Stomach smooth muscle (tissue), 2 donors: ENCODE results near the gene SOX1.

ENCODE experiments used
- H3K27ac ChIP-seq: one replicate; pipeline ENCODE4 v1.7.0; 2013; ENCODE audit warnings: mild to moderate bottlenecking, low read length, inconsistent platforms
- H3K27me3 ChIP-seq, 2 donors: one replicate each; pipeline ENCODE4 v1.7.0; 2013; ENCODE audit warnings: low read length in 2 of 2; ENCODE audit not compliant: insufficient read depth in 2 of 2, control insufficient read depth in 1 of 2
- H3K36me3 ChIP-seq, 2 donors: one replicate each; pipeline ENCODE4 v1.7.0; 2013; ENCODE audit warnings: low read length in 2 of 2; ENCODE audit not compliant: control insufficient read depth in 2 of 2, insufficient read depth in 2 of 2
- H3K4me1 ChIP-seq: one replicate; pipeline ENCODE4 v1.7.0; 2013; ENCODE audit warnings: low read length; ENCODE audit not compliant: control insufficient read depth, insufficient read depth
- H3K4me3 ChIP-seq, 2 donors: one replicate each; pipeline ENCODE4 v1.7.0; 2013; ENCODE audit warnings: low read length in 2 of 2
- H3K9ac ChIP-seq, 2 donors: one replicate each; pipeline ENCODE4 v1.7.0; 2013; ENCODE audit warnings: low read length in 2 of 2, mild to moderate bottlenecking in 1 of 2
- H3K9me3 ChIP-seq, 2 donors: one replicate each; pipeline ENCODE4 v1.7.0; 2013; ENCODE audit warnings: low read length in 2 of 2; ENCODE audit not compliant: control insufficient read depth in 2 of 2
- donor health status: healthy.
- donor health status: Pancreatic carcinoma.

SOX1 gene

GRCh38 chr13:112097770-112098169 lies 30.8 kb downstream of the SOX1 start:
- Histone ChIP-seq H3K4me1 (no peaks in the 10 kb centered on the region), H3K4me3 (no peak overlapping the region), H3K27me3 (peaks cover 17 to 29% of the 10 kb centered on the region in 2 donors), H3K9ac (no peak overlapping the region), H3K36me3 (no peaks in the 10 kb centered on the region), H3K27ac (no peak overlapping the region), H3K9me3 (no peaks in the 10 kb centered on the region)

GRCh38 chr13:112098699-112099098 lies 31.8 kb downstream of the SOX1 start:
- peaks cover 24 to 36% of the 10 kb centered on the region in 2 donors for H3K27me3 ChIP-seq
- no peaks in the 10 kb centered on the region for H3K4me1 ChIP-seq
- H3K9me3 ChIP-seq = no peaks in the 10 kb centered on the region
- no peaks in the 10 kb centered on the region for H3K36me3 ChIP-seq
- H3K4me3 ChIP-seq = no peak overlapping the region
- no peak overlapping the region for H3K9ac ChIP-seq
- no peak overlapping the region for H3K27ac ChIP-seq

GRCh38 chr13:112101360-112101930 lies 34.5 kb downstream of the SOX1 start:
- H3K27me3 ChIP-seq = peaks cover 41 to 50% of the 10 kb centered on the region in 2 donors
- H3K9me3 ChIP-seq = no peaks in the 10 kb centered on the region
- H3K4me1 ChIP-seq = peaks cover 5% of the 10 kb centered on the region
- no peak overlapping the region for H3K27ac ChIP-seq
- H3K36me3 ChIP-seq = no peaks in the 10 kb centered on the region
- no peak overlapping the region for H3K9ac ChIP-seq
- no peak overlapping the region for H3K4me3 ChIP-seq

GRCh38 chr13:112102243-112102642 lies 35.3 kb downstream of the SOX1 start:
- Histone ChIP-seq H3K4me3 (no peak overlapping the region), H3K27me3 (peaks cover 45 to 58% of the 10 kb centered on the region in 2 donors), H3K27ac (no peak overlapping the region), H3K4me1 (peaks cover 5% of the 10 kb centered on the region), H3K9me3 (no peaks in the 10 kb centered on the region), H3K36me3 (no peaks in the 10 kb centered on the region), H3K9ac (no peak overlapping the region)

- Histone ChIP-seq H3K27ac (no peak overlapping the region), H3K4me1 (peaks cover 5% of the 10 kb centered on the region), H3K4me3 (no peak overlapping the region), H3K36me3 (no peaks in the 10 kb centered on the region), H3K9me3 (no peaks in the 10 kb centered on the region), H3K9ac (no peak overlapping the region), H3K27me3 (peaks cover 48 to 66% of the 10 kb centered on the region in 2 donors)
Observed at GRCh38 chr13:112103260-112103838, 36.4 kb downstream of the SOX1 start.

- Histone ChIP-seq H3K27ac (no peak overlapping the region), H3K9me3 (no peaks in the 10 kb centered on the region), H3K4me1 (peaks cover 5% of the 10 kb centered on the region), H3K27me3 (peaks cover 49 to 74% of the 10 kb centered on the region in 2 donors), H3K9ac (no peak overlapping the region), H3K4me3 (no peak overlapping the region), H3K36me3 (no peaks in the 10 kb centered on the region)
Observed at GRCh38 chr13:112103961-112104880, 37.3 kb downstream of the SOX1 start.

GRCh38 chr13:112104881-112105234 lies 37.9 kb downstream of the SOX1 start:
- Histone ChIP-seq H3K9ac (no peak overlapping the region), H3K36me3 (no peaks in the 10 kb centered on the region), H3K4me1 (peaks cover 5% of the 10 kb centered on the region), H3K27me3 (peaks cover 49 to 74% of the 10 kb centered on the region in 2 donors), H3K27ac (no peak overlapping the region), H3K4me3 (no peak overlapping the region), H3K9me3 (no peaks in the 10 kb centered on the region)

- H3K9me3 ChIP-seq = no peaks in the 10 kb centered on the region
- no peak overlapping the region for H3K4me3 ChIP-seq
- H3K36me3 ChIP-seq = no peaks in the 10 kb centered on the region
- peaks cover 5% of the 10 kb centered on the region for H3K4me1 ChIP-seq
- H3K9ac ChIP-seq = no peak overlapping the region
- H3K27me3 ChIP-seq = peaks cover 49 to 74% of the 10 kb centered on the region in 2 donors
- no peak overlapping the region for H3K27ac ChIP-seq
Observed at GRCh38 chr13:112105244-112105681, 38.3 kb downstream of the SOX1 start.

GRCh38 chr13:112105892-112106291 lies 38.9 kb downstream of the SOX1 start:
- no peaks in the 10 kb centered on the region for H3K36me3 ChIP-seq
- H3K9me3 ChIP-seq = no peaks in the 10 kb centered on the region
- no peak overlapping the region for H3K4me3 ChIP-seq
- H3K27ac ChIP-seq = no peak overlapping the region
- peaks cover 5% of the 10 kb centered on the region for H3K4me1 ChIP-seq
- peaks cover 48 to 74% of the 10 kb centered on the region in 2 donors for H3K27me3 ChIP-seq
- no peak overlapping the region for H3K9ac ChIP-seq

GRCh38 chr13:112106478-112107141 lies 39.7 kb downstream of the SOX1 start:
- Histone ChIP-seq H3K9ac (no peak overlapping the region), H3K36me3 (no peaks in the 10 kb centered on the region), H3K27me3 (peaks cover 41 to 68% of the 10 kb centered on the region in 2 donors), H3K27ac (no peak overlapping the region), H3K4me1 (peaks cover 5% of the 10 kb centered on the region), H3K9me3 (no peaks in the 10 kb centered on the region), H3K4me3 (no peak overlapping the region)
